Activated CD8-positive, alpha-beta memory T cell treated with anti-CD3 and anti-CD28 coated beads, Interleukin-2, amount 50 U/mL, for 1 hour (primary cell): ENCODE data around the gene ATP5F1C.
A peak's percentile ranks its signal among the peaks of the same experiment; 100 is the strongest.
"Not testable (repeated sequence)": the region's sequence is repeated elsewhere in the genome, so short reads cannot be mapped to it uniquely, and the experiment has no call there.

Experiments
- DNase-seq: peaks from one replicate; pipeline ENCODE4 v3.0.0-alpha.2; 2020; ENCODE audit errors: extremely low read depth

ATP5F1C gene

GRCh38 chr10:7787857-7788638 is at the start of gene ATP5F1C, which contains the start of gene KIN:
Gene ATP5F1C (plus strand): TSS chr10:7788177. CDS start chr10:7788208, 31 bp downstream.
Gene KIN (minus strand): TSS chr10:7787993. CDS start chr10:7787933, 60 bp downstream.
- peak; percentile 93 for DNase-seq

GRCh38 chr10:7738536-7739407 is 49.2 kb upstream of the ATP5F1C start:
- DNase-seq: no peak

- no peak for DNase-seq
These were observed 43.7 kb upstream of the ATP5F1C start for GRCh38 chr10:7744307-7744706.

DNA sequence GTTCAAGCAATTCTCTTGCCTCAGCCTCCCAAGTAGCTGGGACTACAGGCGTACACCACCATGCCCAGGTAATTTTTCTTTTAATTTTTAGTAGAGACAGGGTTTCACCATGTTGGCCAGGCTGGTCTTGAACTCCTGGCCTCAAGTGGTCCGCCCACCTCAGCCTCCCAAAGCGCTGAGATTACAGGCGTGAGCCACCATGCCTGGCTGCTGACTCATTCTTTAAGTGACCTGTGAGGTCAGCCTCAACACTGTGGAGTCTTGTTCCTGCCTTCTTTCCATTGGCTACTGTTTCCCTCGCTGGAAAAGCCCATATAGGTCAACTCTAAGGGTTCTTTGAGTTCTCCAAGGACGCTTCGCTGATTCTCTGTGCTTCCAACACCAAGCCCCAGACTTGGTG is 39.3 kb upstream of the ATP5F1C start:
- DNase-seq: not testable (repeated sequence)

DNA sequence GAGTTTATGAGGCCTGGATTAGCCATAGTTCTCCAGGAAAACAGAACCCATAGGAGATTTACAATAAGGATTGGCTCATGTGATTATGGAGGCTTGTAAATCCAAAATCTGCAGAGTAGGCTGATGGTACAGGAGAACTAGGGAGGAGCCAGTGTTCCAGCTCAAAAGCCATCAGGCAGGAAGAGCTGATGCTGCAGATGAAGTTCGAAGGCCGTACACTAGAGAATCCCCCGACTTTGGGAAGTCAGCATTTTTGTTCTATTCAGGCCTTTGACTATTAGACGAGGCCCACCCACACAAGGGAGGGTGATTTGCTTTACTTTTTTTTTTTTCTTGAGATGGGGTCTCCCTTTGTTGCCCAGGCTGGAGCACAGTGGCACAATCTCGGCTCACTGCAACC is 37.8 kb upstream of the ATP5F1C start:
- DNase-seq: no peak

- DNase-seq: no peak
These were observed 35.7 kb upstream of the ATP5F1C start for GRCh38 chr10:7752251-7752650.

GRCh38 chr10:7755103-7755502 is 32.9 kb upstream of the ATP5F1C start:
- no peak for DNase-seq

- no peak for DNase-seq
These were observed 31.5 kb upstream of the ATP5F1C start for GRCh38 chr10:7756360-7756992.

GRCh38 chr10:7763929-7764328 is 24.0 kb upstream of the ATP5F1C start:
- no peak for DNase-seq

- no peak for DNase-seq
These were observed 21.7 kb upstream of the ATP5F1C start for GRCh38 chr10:7766241-7766640.

DNA sequence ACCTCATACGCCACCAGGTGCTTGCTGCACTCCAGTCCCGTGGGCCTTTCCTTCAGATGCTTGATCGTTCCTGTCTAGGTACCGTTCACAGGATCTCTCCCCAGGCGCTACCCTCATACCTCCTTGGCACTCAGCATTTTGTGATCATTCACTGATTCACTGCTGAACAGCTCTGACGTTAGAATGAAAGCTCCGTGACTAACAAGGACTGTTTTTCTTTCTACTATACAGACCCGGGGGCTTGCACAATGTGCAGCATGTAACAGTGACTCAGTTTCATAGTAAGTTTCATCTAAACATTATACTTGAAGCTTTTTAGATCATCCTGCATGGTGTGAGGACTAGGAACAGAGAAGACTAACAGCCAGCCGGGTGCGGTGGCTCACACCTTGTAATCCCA is 20.8 kb upstream of the ATP5F1C start:
- no peak for DNase-seq

GRCh38 chr10:7768417-7768816 is 19.6 kb upstream of the ATP5F1C start:
- no peak for DNase-seq

DNA sequence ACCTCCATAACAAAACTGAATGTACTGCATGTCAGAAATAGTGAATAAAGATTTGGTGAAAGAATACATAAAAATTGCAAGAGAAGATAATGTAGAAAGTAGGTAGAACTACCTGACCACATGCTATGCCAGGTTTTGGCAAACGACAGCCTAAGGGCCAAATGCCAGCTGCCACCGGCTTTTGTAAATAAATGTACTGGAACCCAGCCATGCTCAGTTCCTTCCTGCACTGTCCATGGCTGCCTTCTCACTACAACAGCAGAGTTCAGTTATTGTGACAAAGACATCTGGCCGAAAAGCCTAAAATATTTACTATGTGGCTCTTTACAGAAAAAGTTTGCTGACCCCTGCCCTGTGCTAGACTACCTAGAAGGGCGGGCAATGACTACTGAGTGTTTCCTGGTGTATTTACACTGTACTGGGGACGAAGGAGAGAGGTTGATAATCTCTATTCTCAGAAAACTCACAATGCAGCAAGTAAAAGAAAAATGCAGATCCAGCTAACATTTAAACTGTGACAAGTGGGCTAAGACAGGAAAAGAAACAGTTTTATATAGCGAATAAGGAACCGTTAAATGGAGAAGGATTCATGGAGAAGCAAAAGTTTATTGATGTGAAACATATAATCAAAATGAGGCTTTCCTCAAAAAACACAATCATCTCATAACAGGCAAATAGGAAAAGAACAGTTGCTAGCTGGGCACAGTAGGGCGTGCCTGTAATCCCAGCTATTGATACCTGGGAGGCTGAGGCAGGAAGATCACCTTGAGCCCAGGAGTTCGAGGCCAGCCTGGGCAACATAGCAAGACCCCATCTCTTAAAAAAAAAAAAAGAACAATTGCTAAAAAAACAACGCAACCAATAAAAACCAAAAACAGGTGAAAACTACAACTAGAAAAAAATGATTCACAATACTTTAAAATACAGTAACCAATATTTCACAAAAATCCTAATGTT is 13.9 kb upstream of the ATP5F1C start:
- no peak for DNase-seq

DNA sequence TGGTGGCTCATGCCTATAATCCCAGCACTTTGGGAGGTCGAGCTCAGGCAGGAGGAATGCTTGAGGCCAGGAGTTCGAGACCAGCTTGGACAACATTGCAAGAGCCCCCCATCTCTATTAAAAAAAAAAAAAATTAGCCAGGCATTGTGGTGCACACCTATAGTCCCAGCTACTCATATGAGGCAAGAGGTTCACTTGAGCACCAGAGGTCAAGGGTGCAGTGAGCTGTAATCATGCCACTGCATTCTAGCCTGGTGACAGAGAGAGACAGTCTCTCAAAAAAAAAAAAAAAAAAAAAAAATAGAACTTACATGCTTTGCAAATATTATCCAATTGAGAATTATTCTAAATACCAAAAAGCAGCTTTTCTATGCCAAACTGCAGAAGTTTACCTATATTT is 11.2 kb upstream of the ATP5F1C start:
- DNase-seq: no peak

GRCh38 chr10:7782194-7782593 is 5.8 kb upstream of the ATP5F1C start:
- DNase-seq: not testable (repeated sequence)

- DNase-seq: no peak
These were observed 1.5 kb upstream of the ATP5F1C start for GRCh38 chr10:7786430-7786829.

- no peak for DNase-seq
These were observed 674 bp upstream of the ATP5F1C start for GRCh38 chr10:7787150-7787856.

- no peak for DNase-seq
These were observed 786 bp downstream of the ATP5F1C start for GRCh38 chr10:7788639-7789286.

- no peak for DNase-seq
These were observed 1.4 kb downstream of the ATP5F1C start for GRCh38 chr10:7789390-7789789.

DNA sequence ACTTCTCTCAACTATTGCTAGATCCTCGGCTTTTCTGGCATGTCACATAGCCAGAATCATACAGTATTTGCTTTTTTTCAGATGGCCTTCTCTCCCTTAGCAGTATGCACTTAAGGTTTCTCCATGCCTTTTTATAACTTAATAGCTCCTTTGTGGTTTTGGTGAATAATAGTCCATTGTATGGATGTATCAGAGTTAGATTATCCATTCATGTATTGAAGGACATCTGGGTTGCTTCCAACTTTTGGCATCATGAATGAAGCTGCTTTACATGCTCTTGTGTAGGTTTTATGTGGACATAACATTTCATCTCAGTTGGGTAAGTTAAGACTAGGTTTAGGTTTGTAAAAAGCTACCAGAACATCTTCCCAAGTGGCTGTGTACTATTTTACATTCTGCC is 4.6 kb downstream of the ATP5F1C start:
- no peak for DNase-seq
